ENCODE results near the gene FAM131B.
"Not testable (repeated sequence)": the region's sequence is repeated elsewhere in the genome, so short reads cannot be mapped to it uniquely, and the experiment has no call there.

Gene FAM131B

GRCh38 chr7:143362131-143363015 lies at the start of gene FAM131B:
TSS of gene FAM131B (minus strand) at chr7:143362713. CDS start at chr7:143362603, 110 bp downstream.
- DNase-seq, result peak; percentile 44

GRCh38 chr7:143411976-143412708 lies 49.6 kb upstream of the FAM131B start:
- DNase-seq, result no peak

- no peak for DNase-seq
These were observed 48.0 kb upstream of the FAM131B start for GRCh38 chr7:143410521-143411004.

- DNase-seq, result peak; percentile 78
These were observed 46.4 kb upstream of the FAM131B start, which contains the start of gene EPHA1 for GRCh38 chr7:143408686-143409561. TSS of gene EPHA1 (minus strand) at chr7:143408856. CDS start at chr7:143408805, 51 bp downstream.

- DNase-seq, result no peak
These were observed 45.8 kb upstream of the FAM131B start for GRCh38 chr7:143408252-143408685.

- peak; percentile 60 for DNase-seq
These were observed 45.1 kb upstream of the FAM131B start for GRCh38 chr7:143407287-143408251.

- no peak for DNase-seq
These were observed 43.5 kb upstream of the FAM131B start for GRCh38 chr7:143406002-143406357.

- no peak for DNase-seq
These were observed 42.9 kb upstream of the FAM131B start for GRCh38 chr7:143405173-143406001.

- not testable (repeated sequence) for DNase-seq
These were observed 39.7 kb upstream of the FAM131B start for GRCh38 chr7:143402233-143402632.

GRCh38 chr7:143401265-143401664 lies 38.8 kb upstream of the FAM131B start:
- DNase-seq, result no peak

- no peak for DNase-seq
These were observed 37.1 kb upstream of the FAM131B start for GRCh38 chr7:143399642-143400041.

GRCh38 chr7:143399151-143399550 lies 36.6 kb upstream of the FAM131B start:
- no peak for DNase-seq

- DNase-seq, result no peak
These were observed 36.1 kb upstream of the FAM131B start for GRCh38 chr7:143398616-143399015.

- DNase-seq, result no peak
These were observed 35.4 kb upstream of the FAM131B start for GRCh38 chr7:143397710-143398530.

GRCh38 chr7:143396625-143397556 lies 34.4 kb upstream of the FAM131B start:
- no peak for DNase-seq

- no peak for DNase-seq
These were observed 33.7 kb upstream of the FAM131B start for GRCh38 chr7:143396182-143396581.

GRCh38 chr7:143395187-143396149 lies 33.0 kb upstream of the FAM131B start:
- no peak for DNase-seq
